NOMO-1 treated with dmso at 0.1 percent for 144 hours (cell line): ENCODE measurements around the gene KIFC1.

ENCODE experiments used
- DNase-seq: peaks from one replicate; lab custom pipeline; 2025; ENCODE audit not compliant: unreplicated experiment; lab: John Stamatoyannopoulos, UW

The KIFC1 gene

DNA sequence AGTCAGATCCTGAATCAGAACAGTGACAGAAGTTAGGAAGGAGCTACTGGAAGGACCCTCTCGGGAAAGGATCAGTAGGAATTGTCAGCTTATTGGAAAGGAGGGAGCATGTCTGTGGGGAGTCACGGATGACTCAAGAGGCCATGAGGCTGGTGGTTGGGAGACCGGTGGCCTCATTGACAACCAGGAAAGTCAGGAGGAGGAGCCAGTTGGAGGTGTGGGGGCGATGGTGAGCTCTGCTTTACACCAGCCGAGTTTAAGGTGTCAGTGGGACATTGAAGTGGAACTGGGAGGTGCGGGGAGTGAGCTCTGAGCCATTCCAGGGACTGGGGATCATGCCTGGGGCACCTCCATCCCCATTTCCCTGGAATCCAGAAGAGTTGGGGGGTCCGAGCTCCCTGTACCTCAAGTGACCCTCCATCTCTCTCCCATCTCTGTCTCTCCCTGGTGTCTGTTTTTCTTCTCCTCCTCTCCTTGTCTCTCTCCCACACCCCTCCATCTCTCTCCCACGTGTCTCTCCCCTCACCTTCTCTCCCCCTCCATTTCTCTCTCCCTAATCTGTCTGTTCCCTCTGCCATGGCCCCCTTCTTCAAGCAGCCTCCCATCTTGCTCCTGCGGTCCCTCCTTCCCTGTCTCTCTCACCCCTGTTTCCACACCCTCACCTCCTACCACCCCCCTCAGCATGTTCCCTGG, 48.5 kb downstream of the KIFC1 start:
- DNase-seq = no peak

DNA sequence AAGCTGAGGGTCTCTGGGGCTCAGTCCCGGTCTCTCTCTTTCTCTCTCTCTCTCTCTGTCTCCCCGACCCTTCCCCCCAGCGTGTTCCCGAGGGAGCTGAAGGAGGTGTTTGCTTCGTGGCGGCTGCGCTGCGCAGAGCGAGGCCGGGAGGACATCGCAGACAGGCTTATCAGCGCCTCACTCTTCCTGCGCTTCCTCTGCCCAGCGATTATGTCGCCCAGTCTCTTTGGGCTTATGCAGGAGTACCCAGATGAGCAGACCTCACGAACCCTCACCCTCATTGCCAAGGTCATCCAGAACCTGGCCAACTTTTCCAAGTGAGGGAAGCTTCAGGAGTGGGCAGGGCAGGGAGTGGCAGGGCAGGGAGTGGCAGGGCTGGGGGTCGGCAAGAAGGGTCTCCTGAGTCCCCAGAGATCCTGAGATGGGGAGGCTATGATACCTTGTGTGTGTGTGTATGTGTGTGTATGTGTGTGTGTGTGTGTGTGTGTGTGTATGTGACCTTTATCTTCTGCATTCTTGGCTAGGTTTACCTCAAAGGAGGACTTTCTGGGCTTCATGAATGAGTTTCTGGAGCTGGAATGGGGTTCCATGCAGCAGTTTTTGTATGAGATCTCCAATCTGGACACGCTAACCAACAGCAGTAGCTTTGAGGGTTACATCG, 49.2 kb downstream of the KIFC1 start:
- DNase-seq = no peak

DNA sequence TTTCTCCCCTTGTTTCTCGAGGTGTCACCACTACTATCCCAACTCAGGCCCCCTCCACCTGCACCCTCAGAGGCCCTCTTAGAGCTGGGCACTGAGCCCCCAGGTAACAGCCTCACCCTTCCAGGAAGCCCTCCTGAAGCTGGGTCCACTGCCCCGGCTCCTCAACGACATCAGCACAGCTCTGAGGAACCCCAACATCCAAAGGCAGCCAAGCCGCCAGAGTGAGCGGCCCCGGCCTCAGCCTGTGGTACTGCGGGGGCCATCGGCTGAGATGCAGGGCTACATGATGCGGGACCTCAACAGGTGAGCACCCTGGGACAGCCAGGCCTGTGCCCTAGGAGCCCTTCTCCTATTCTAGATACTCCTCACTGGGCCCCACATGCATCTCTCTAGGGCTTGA, 49.8 kb downstream of the KIFC1 start:
- no peak for DNase-seq

DNA sequence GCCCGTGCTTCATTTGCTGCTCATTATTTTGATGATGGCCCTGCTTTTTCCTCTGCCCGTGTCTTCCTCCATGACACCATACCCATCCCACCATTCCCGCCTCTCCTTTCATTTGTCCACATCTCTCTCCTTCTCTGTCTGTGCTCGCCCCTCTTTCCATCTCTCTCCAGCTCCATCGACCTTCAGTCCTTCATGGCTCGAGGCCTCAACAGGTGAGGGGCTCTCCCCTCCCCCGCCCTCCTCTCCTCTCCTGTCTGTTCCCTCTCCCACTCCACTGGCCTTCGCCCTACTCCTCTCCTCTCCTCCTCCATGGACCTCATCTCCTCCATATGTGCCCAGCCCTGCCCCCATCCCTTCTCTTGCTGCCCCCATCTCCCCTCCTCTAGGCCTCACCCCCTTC, 50.7 kb downstream of the KIFC1 start:
- DNase-seq = no peak

DNA sequence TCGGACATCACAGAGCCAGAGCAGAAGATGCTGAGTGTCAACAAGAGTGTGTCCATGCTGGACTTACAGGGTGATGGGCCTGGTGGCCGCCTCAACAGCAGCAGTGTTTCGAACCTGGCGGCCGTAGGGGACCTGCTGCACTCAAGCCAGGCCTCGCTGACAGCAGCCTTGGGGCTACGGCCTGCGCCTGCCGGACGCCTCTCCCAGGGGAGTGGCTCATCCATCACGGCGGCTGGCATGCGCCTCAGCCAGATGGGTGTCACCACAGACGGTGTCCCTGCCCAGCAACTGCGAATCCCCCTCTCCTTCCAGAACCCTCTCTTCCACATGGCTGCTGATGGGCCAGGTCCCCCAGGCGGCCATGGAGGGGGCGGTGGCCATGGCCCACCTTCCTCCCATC, 51.4 kb downstream of the KIFC1 start:
- no peak for DNase-seq

DNA sequence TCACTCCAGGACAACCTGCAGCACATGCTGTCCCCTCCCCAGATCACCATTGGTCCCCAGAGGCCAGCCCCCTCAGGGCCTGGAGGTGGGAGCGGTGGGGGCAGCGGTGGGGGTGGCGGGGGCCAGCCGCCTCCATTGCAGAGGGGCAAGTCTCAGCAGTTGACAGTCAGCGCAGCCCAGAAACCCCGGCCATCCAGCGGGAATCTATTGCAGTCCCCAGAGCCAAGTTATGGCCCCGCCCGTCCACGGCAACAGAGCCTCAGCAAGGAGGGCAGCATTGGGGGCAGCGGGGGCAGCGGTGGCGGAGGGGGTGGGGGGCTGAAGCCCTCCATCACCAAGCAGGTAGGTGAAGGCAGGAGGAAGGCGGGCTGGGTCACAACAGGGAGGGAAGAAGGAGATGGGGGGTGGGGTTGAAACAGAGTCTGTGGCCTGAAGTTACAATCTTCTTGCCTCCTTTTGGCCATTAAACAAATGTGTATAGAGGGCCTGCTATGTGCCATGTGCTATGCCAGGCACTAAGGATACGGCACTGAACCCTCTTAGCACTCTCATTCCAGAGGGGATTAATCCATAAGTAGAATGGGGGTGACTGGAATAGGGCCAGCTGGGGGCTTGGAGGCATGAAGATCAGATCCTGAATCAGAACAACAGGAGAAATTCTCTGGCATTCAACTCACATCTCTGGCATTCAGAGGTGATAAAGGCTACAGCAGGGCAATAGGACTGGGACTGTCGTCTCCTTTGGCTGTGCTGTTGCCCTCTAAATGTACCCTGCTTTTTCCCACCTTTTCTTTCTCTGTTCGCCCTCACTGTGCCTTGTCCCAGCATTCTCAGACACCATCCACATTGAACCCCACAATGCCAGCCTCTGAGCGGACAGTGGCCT, 52.2 kb downstream of the KIFC1 start:
- DNase-seq = no peak

DNA sequence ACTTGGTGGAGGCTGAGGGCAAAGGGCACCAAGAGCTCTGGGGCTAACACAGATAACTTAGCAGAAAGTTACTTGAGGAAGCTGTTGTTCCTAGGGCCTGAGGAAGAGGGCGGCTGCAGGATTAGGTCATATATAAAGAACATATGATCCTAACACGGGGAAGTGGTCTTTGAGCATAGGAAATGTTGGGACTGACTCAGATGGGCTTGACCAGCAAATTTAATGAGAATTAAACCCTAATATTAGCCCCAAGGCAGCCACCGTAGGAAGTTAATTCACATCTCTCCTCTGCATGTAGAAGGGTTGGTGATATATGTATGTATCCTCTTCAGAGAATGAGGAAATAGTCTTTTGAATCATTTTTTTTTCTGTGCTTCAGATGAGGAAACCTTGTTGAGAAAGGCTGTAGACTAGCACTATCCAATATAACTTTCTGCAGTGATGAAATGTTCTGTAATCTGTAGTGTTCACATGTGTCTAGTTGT, 53.5 kb downstream of the KIFC1 start:
- DNase-seq = peak; percentile 32

DNA sequence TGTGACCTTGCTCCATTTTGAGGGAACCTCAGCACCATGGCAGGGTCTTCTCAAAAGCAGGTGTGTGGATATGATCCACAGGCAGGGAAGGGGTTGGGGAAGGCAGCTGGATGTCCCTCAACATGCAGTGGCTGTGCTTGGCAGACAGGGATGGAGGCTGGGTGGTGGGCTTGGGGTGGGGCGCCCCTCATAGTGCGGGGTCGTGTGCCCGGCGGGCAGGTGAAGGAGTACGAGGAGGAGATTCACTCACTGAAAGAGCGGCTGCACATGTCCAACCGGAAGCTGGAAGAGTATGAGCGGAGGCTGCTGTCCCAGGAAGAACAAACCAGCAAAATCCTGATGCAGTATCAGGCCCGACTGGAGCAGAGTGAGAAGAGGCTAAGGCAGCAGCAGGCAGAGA, 54.7 kb downstream of the KIFC1 start:
- no peak for DNase-seq

DNA sequence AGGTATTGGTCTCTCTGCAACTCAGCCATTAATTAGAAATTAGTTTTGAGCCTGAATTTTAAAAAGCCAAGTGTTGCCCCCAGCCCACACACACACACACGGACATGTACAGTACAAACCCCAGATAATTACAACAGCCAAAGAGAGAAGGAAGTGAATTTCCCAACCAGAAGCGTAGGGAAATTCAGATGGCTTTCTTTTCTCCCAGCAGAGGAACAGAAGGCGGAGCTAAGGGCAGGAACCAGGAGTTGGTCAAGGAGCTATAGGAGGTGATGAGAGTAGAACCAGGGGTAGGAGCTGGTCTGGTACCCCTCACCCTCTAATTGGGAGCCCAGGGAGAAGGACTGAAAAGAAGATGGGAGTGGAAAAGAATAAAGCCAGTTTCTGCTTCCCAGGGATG, 58.8 kb downstream of the KIFC1 start:
- no peak for DNase-seq

DNA sequence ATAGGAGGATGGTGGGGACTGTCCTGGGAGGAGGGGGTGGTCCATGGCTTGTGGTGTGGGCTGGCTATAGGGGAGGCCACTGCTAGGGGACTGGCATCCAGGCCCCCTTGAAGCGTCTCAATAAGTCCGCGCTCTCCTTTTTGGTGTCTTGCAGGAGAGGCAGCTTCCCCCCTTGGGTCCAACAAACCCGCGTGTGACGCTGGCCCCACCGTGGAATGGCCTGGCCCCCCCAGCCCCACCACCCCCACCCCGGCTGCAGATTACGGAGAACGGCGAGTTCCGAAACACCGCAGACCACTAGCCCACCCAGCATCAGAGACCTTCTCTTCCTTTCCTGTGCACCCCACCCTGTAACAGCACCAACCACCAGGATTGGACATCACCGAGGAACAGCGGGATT, 60.0 kb downstream of the KIFC1 start:
- no peak for DNase-seq

DNA sequence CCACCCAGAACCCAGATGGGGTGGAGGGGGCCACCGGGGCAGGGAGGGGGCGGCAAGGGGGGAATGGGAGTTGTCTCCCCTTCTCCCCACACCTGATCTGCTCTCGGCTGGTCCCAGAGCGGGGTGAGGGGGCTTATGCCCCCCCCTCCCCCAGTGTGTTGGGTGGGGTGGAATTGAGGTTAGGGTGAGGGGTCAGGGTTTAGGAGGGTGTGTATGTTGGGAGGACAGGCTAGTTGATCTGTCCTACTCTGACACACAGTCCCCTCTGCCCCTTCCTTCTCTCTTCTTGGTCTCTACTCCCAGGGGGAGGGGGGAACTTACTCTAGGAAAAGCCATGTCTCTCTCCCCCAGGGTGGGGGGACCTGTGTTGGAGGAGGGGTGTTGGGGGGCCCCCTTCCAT, 60.9 kb downstream of the KIFC1 start:
- no peak for DNase-seq

DNA sequence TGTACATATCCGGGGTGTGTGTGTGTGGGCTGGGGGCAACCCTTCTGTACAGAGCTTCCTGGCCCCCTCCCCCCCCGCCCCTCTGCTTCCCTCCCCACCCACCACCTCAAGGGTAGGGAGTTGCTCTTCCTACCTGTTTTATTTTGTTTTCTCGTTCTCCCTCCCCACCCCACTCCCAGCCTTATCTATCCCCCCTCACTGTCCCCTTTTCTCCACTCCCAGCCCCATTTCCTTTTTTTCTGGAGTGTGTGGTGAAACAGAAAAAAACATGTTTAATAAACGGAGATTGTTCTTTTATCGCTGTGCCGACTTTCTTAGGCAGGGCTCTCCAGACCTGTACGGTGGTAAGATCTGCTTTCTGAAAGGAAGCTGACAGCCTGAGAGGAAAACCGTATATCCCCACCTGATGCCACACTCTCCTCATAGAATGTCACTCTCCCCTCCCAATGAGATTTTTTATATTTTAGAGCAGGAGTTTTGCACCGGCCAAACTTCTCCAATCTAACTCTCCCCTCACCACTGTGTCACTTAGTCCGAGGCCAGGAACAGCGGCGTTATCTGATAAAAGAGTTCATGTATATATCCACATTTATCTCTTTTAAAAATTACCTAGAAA, 61.9 kb downstream of the KIFC1 start:
- no peak for DNase-seq

DNA sequence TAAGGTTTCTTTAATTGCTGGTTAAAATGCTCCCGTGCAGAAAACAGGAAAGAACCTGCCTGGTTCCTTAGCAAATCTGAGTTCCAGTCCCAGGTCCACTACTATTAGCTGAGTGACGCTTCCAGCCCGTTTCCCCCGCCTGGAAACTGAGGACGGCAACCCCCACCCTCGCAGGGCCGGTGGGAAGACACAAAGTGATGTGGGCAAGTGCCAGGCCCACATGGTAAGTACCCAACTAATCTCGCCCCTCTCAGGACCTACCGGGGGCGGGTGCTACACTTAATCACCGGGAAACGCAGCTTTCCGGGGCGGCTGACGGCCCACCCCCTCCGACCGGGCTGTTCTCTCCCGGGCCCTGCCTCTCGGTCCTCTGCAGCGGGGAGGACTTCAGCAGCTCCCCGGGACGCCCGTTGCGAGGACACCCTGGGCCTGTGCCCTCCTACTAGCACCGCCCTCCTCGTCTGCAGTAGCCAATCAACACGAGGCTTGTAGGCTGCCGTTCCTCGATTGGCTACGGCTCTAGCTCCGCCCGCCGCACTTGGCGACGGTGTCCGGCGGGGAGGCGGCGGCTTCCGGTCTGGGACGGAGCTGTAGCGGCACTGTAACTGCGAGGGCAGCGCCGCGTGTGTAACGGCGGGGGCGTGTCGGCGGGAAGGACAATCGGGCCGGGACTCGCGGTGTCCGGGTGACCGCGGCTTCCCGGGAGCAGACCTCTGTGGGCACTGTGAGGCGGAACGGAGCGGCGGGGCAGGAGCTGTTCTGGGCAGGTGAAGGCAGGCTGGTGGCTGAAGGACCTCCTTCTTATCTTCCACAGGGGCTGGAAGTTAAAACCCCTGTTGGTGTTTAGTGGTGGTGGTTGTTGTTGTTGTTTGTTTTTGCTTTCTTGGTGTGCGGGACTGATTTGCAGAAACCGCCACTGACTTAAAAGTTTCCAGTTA, 62.7 kb downstream of the KIFC1 start, which contains the start of gene ZBTB9:
Gene ZBTB9 (plus strand): TSS at position 568 of the 938 bp plus-strand sequence. CDS start 525 bp downstream, outside the sequence.
- peak; percentile 94 for DNase-seq

DNA sequence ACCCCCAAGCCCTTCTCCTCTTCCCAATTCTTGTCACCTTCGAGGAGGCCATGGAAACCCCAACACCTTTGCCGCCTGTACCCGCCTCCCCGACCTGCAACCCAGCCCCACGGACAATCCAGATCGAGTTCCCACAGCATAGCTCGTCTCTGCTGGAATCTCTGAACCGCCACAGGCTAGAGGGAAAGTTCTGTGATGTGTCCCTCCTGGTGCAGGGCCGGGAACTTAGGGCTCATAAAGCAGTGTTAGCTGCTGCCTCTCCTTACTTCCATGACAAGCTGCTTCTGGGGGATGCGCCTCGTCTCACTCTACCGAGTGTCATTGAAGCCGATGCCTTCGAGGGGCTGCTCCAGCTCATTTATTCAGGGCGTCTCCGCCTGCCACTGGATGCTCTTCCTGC, 63.4 kb downstream of the KIFC1 start:
- DNase-seq = no peak

DNA sequence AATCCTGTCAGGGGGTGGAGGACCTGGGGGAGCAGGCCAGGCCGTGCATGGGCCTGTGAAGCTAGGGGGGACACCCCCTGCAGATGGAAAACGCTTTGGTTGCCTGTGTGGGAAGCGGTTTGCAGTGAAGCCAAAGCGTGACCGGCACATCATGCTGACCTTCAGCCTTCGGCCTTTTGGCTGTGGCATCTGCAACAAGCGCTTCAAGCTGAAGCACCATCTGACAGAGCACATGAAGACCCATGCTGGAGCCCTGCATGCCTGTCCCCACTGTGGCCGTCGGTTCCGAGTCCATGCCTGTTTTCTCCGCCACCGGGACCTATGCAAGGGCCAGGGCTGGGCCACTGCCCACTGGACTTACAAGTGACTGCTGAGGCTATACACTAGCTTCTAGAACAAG, 64.5 kb downstream of the KIFC1 start:
- no peak for DNase-seq

DNA sequence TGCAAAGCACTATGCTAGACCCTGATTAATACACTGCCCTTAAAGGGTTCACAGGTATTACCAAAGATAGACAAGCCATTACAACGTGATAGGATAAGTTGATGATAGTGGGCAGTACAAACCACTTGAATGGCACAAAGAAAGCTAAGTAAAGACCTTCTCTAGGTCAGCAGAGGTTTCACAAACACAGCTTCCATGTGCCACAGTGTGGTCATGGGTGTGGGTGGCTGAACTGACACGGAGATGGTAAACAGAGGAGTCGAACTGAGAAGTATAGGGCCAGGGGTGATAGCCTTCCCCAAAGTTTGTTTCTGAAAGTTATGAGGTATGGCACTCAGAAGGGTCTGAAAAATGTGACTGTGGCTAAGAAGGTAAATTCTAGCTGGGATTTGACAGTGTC, 67.1 kb downstream of the KIFC1 start:
- DNase-seq = no peak

DNA sequence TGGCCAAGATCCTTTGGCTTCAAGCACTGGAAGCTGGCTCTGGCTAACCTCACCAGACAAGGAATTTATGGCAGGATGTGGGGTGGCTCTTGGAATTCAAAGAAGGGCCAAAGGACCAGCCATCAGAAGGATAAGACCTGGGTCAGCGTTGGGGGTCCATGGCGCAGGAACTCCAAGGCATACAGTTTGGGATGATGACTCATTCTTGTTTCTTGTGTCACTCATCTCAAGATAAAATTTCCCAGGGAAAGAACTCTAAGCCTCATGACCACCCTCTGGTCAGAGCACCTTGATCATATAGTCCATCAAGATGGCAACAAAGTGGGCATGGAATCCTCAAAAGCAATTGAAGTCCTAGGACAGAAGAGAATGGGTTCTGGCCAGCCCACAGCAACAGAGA, 67.6 kb downstream of the KIFC1 start:
- DNase-seq = no peak
